Sigmoid colon (tissue), 4 donors: Measurements from ENCODE around the gene NKX6-2.

ENCODE experiments used
- EP300 ChIP-seq, 4 donors: sonication (generic); formaldehyde crosslinking; IDR thresholded peaks; one replicate each; pipeline ENCODE4 v1.6.1; 2017; ENCODE audit warnings: antibody characterized with exemption in 4 of 4
- POLR2A ChIP-seq, 2 donors: fragments of 450-650 bp; IDR thresholded peaks; one replicate each; pipeline ENCODE4 v1.6.1; 2016; ENCODE audit warnings: antibody characterized with exemption in 2 of 2, mild to moderate bottlenecking in 2 of 2, moderate library complexity in 2 of 2
- POLR2AphosphoS5 ChIP-seq, 4 donors: sonication (generic); formaldehyde crosslinking; IDR thresholded peaks; one replicate each; pipeline ENCODE4 v1.6.1; 2017; ENCODE audit warnings: antibody characterized with exemption in 4 of 4

DNA sequence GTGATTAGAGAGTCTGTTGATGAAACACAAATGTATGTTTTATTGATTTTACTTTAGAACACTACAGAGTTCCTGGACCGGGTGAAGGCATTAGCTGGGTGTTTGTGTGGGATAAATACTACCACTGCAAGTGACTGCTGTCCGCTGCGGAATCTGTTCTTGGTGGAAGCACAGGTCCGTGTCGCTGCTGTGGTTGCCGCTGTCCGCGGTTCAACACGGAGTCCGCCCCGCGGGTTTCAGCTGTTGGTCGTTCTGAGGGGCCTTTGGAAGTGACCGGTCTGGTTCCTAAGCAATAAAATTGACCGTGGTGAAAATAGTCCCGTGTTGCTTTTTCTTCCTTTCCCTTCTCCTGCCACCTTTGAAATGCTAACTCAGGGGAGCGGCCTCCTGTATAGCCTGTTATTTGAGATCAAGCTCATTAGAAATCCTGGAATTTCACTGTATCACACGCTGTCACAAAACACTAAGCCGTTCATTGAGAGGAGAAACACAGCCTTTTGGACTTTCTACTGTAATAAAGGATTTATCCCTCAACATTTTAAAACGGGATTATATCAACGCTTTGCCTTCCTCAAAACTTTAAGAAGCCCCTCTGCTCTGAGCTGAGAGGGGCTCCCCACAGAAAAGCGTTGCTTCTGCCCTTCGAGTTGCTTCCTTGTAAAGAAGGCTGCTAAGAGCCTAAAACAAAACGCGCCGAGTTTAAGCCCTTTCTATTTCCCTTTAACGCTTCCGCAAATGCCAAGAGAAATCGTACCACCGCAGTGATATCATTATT is 2.6 kb downstream of the NKX6-2 start:
- TF ChIP-seq POLR2AphosphoS5 (IDR thresholded peaks at IDR 0.05) (no peak), EP300 (IDR thresholded peaks at IDR 0.05) (no peak), POLR2A (IDR thresholded peaks at IDR 0.05) (no peak)
